DOHH2 (cell line): ENCODE measurements around the gene ABRAXAS1.

Experiments used
- CTCF ChIP-seq: fragments of 200-600 bp; sonication (generic); IDR thresholded peaks from one replicate; pipeline ENCODE4 v1.5.1; 2014; ENCODE audit warnings: antibody characterized with exemption, mild to moderate bottlenecking, low read depth, low read length; ENCODE audit not compliant: poor library complexity, severe bottlenecking
- EZH2phosphoT487 ChIP-seq: fragments of 200-600 bp; sonication (generic); IDR thresholded peaks from 2 replicates; pipeline ENCODE4 v1.6.1; 2017; ENCODE audit warnings: borderline replicate concordance, mild to moderate bottlenecking, antibody characterized with exemption, low read length, moderate library complexity, mixed read lengths

- TF ChIP-seq CTCF (no peak), EZH2phosphoT487 (no peak)
Measured at GRCh38 chr4:83440148-83440814, 44.6 kb downstream of the ABRAXAS1 start.
